AG04449 (cell line): ENCODE results near the gene MMP23B.

Experiments
- CTCF ChIA-PET: fragments of 350-600 bp; formaldehyde crosslinking; extraction: SDS; loops from one replicate; lab custom pipeline; 2021; ENCODE audit warnings: antibody characterized with exemption; lab: Yijun Ruan, JAX
- POLR2A ChIA-PET: fragments of 400-600, 350-600 bp; formaldehyde crosslinking; extraction: SDS; loops from one replicate; lab custom pipeline; 2020; ENCODE audit warnings: antibody characterized with exemption, inconsistent platforms; lab: Yijun Ruan, JAX
- DNase-seq: peaks from one replicate; pipeline ENCODE4 v3.0.0-alpha.2; 2010; ENCODE audit warnings: low read depth, low spot score
- H3K4me3 ChIP-seq: 2 replicates; pipeline ENCODE4 v1.5.1; 2011; ENCODE audit warnings: low read depth, mild to moderate bottlenecking, control low read depth, low read length
- TF ChIP-seq, protein P1 (sequence below): IDR thresholded peaks from one replicate; pipeline ENCODE4 v1.5.1; 2011; ENCODE audit warnings: mild to moderate bottlenecking, moderate library complexity, low read length, control low read depth, inconsistent platforms; ENCODE audit not compliant: insufficient read depth; ENCODE audit errors: missing control alignments

MMP23B gene

DNA sequence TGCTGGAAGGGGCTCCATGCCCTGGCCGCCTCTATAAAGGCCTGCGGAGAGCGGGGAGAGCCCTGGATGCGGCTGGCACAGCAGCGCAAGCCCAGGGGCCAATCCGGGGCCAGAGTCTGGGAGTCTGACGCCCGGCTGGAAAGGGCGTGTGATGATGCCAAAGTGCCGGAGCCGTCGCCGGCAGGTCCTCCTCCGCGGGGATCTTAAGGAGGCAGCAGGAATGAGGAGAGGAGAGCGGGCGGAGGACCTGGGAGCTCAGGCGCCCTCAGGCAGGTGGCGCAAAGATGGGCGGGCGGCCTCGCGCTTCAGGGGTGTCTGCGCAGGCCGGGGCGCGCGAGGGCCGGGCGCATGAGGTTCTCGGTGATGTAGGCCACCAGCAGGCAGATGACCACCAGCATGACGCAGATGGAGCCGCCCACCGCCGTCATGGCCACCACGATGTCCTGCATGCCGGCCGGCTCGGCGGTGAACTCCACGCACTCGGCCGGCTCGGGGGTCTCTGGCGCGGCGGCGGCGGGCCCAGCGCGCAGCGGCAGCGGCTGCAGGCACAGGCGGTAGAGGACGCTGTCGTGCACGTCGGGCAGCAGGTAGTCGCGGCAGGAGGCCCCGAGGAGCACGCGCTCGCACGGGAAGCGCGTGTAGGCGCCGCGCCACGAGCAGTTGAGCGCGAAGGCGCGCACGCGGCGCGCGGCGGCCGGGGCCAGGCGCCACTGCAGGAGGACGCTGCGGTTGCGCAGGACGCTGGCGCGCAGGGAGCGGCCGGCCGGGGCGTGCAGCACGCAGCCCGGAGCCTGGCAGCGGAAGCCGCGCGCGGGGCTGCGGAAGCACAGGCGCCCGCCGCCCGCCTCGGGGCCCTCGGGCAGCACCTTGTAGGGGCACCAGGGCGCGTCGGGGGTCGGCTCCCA, 32.7 kb upstream of the MMP23B start:
- ChIA-PET CTCF (interaction anchor here (1.2 kb wide), 1 partner anchor 10 kb away, joined by 3 read pairs; no protein-coding TSS in a partner anchor), POLR2A (interaction anchor here (0.6 kb wide), 1 partner anchor 43 kb away, joined by 3 read pairs; no protein-coding TSS in a partner anchor)
- TF ChIP-seq, protein P1, sequence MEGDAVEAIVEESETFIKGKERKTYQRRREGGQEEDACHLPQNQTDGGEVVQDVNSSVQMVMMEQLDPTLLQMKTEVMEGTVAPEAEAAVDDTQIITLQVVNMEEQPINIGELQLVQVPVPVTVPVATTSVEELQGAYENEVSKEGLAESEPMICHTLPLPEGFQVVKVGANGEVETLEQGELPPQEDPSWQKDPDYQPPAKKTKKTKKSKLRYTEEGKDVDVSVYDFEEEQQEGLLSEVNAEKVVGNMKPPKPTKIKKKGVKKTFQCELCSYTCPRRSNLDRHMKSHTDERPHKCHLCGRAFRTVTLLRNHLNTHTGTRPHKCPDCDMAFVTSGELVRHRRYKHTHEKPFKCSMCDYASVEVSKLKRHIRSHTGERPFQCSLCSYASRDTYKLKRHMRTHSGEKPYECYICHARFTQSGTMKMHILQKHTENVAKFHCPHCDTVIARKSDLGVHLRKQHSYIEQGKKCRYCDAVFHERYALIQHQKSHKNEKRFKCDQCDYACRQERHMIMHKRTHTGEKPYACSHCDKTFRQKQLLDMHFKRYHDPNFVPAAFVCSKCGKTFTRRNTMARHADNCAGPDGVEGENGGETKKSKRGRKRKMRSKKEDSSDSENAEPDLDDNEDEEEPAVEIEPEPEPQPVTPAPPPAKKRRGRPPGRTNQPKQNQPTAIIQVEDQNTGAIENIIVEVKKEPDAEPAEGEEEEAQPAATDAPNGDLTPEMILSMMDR, result peak; percentile 5
- peak overlapping the region; percentile 39 for H3K4me3 ChIP-seq
- DNase-seq, result no peak

DNA sequence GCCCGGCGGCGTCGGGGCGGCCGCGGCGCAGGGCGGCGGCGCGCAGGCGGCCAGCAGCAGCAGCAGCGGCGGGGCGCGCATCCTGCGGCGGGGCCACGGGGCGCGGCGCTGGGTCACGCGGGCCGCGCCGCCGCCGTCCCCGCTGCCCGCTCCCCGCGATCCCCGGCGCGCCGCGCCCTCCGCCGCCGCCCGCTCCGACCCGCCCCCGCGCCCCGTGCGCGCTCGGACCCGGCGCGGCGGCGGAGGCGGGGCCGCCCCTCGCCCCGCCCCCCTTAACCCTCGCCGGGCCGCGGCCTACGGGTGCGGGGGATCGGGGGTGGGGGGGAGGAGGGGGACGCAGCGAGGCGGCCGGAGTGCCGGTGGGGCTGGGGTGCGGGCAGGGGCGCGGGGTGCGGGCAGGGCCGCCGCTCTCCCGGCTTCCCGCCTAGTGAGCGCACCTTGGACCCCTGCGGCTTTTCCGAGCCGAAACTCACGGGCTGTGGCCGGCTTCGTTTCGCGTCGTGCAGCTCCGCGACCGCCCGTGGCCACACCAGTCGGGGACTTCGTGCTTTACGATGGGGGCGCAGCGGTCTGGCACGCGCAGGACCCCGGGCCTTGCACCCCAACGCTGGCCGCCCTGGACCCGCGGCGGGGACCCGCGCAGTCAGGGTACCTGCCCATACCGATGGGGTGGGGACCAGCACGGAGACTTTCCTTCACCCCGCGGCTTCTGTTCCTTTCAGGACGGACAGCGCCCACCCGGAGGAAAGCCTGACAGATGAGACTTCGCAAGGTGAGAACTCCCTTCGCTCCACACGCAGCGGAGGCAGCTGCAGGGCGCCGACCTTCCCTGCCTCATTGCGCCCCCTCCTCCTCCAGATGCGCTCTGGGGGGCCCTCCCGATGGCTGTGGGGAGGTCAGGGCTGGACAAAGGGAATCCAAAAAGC, 31.8 kb upstream of the MMP23B start, which contains the start of gene FNDC10:
FNDC10 (minus strand) TSS at position 201 of the 926 bp plus-strand sequence; CDS start at position 81, 120 bp downstream.
- TF ChIP-seq, protein P1, result no peak
- POLR2A ChIA-PET, result no interaction called here
- CTCF ChIA-PET, result no interaction called here
- DNase-seq, result no peak
- peak within 1 kb of the TSS; percentile 56 for H3K4me3 ChIP-seq

DNA sequence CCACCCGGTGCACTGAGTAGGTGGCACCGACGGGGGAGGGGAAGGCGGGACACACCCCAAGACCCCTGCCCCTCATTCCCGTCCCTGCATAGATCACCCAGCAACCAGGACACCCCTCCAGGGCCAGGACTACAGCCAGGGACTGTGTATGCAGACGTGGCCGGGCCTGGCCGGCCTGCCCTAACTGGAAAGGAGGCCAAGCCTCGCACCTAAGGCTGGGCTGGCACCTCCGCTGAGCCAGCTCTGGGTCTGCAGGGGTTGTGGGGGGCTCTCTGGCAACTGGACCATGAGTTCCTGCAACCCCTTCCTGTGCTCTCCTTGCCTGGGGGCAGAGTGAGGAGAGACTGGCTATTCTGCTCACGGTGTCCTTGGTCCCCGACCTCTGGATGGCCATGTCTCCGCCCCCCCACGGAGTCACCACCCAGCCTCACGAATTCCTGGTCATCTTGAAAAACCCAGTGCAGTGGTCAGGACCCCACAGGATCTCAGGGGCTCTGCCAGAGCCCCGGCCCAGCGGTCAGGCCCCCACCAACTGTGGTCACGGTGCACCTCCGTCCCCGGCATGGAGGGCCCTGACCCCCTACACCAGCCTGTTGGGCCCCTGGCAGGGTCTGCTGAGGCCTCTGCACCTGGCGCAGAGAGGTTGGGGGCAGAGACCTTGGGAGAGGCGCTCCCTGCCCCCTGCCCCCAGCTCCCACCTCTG, 31.0 kb upstream of the MMP23B start:
- TF ChIP-seq, protein P1, result no peak
- POLR2A ChIA-PET, result no interaction called here
- H3K4me3 ChIP-seq, result peak overlapping the region; percentile 56

DNA sequence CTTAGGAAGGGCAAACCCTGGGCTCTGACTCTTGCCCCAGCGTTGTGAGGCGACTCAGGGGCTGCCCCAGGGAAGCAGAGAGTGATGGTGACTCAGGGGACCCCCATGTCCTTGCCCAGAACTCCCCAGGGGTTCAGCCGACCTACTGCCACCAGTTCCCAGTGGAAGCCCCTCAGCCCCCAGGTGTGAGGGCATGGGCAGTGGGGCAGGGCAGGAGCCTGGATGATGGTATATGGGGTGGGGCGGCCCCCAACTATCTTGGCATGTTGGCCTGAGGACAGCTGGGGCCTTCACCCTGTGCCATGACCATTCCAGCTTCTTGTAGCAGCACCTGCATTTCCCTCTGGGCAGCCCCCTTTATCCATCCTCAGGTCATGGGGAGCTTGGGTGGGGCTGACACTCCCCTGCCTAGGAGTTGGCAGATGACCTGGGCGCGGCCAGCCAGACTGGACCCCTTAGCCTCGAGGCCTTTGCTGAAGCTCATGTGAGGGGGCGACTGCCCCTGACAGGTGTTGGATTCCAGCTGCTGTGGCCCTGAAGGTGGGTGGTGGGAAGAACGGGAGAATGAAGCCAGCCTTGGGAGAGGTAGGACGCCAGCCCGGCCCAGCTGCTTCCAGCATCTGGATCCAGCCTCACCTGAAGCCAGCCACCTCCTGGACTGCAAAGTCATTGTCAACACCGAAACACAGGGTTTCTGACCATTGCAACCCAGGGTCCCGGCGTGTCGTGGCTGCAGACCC, 30.2 kb upstream of the MMP23B start:
- CTCF ChIA-PET, result interaction anchor here (1.1 kb wide), 1 partner anchor 12 kb away, joined by 3 read pairs; no protein-coding TSS in a partner anchor
- POLR2A ChIA-PET, result no interaction called here
- TF ChIP-seq, protein P1, result no peak
- DNase-seq, result no peak
- H3K4me3 ChIP-seq, result no peak overlapping the region

More for the DNA sequence above, 31.0 kb upstream of the MMP23B start:
- no peak for DNase-seq
- CTCF ChIA-PET, result interaction anchor here (1.1 kb wide), 1 partner anchor 13 kb away, joined by 3 read pairs; no protein-coding TSS in a partner anchor

DNA sequence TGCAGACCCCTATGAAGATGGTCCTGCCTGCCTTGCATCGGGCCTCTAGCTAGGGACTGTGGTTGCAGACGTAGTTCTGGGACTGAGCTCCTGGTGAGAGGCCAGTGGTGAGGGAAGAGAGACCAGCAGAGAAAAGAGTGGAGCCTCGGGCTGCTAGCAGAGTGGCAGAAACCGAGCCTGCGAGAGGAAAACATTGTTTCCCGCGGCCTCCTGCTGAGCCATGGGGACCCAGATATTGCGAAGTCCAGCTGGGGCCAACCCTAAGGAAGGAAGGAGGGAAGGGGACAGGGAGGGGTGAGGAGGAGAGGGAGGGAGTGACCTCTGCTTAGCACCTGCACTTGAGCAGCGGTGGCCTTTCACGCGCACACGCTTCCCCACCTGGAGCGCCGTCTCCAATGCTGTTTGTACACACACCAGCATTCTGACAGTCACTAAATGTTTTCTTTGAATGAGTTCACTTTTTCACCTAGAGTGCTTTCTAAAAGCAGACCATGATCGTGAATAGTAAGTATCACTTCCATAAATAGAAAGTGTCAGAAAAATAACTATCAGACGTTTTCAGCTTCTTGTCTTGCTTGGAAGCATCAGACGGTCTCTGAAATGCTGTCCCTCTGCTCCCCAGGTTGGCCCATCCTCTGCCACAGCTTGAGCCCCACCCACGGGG, 29.5 kb upstream of the MMP23B start:
- H3K4me3 ChIP-seq, result no peak overlapping the region
- CTCF ChIA-PET, result no interaction called here
- TF ChIP-seq, protein P1, result no peak
- POLR2A ChIA-PET, result interaction anchor here (0.5 to 1.2 kb wide), 2 partner anchors 13 to 16 kb away, joined by 3 to 5 read pairs; partner anchors contain the start of gene MIB2
- no peak for DNase-seq
